Uterus (tissue), 2 donors: ENCODE results near the gene TTC39B.

ENCODE experiments used
- CTCF ChIP-seq, 4 experiments: fragments of 200-600 bp in 2 of 4; fragments of 450-650 bp in 2 of 4; sonication (generic) in 2 of 4; IDR thresholded peaks; one replicate each; pipeline ENCODE4 v1.5.1; 2016 to 2019; ENCODE audit warnings: antibody characterized with exemption in 4 of 4, mild to moderate bottlenecking in 2 of 4, moderate library complexity in 1 of 4
- POLR2A ChIP-seq, 2 donors: fragments of 450-650 bp; IDR thresholded peaks; one replicate each; pipeline ENCODE4 v1.6.1; 2016; ENCODE audit warnings: antibody characterized with exemption in 2 of 2, mild to moderate bottlenecking in 1 of 2, moderate library complexity in 1 of 2

GRCh38 chr9:15289603-15290002, 17.4 kb downstream of the TTC39B start:
- TF ChIP-seq CTCF (IDR thresholded peaks at IDR 0.05): no peak
- TF ChIP-seq POLR2A (IDR thresholded peaks at IDR 0.05): no peak
